Retinal pigment epithelial cell (primary cell): ENCODE measurements around the gene CD81.

Experiments
- DNase-seq: peaks from one replicate; pipeline ENCODE4 v3.0.0-alpha.2; 2010; ENCODE audit warnings: low read depth
- H3K4me3 ChIP-seq: 2 replicates; pipeline ENCODE4 v1.5.1; 2011; ENCODE audit warnings: mild to moderate bottlenecking, low read length, control low read depth, moderate library complexity
- TF ChIP-seq, protein P1 (sequence below): conservative IDR thresholded peaks from 2 replicates; pipeline ENCODE4 v1.5.1; 2011; ENCODE audit warnings: low read depth, low read length, control low read depth, inconsistent platforms

CD81 gene

GRCh38 chr11:2365571-2366210 is 11.4 kb upstream of the CD81 start:
- DNase-seq, result no peak
- H3K4me3 ChIP-seq, result no peak overlapping the region
- TF ChIP-seq, protein P1, sequence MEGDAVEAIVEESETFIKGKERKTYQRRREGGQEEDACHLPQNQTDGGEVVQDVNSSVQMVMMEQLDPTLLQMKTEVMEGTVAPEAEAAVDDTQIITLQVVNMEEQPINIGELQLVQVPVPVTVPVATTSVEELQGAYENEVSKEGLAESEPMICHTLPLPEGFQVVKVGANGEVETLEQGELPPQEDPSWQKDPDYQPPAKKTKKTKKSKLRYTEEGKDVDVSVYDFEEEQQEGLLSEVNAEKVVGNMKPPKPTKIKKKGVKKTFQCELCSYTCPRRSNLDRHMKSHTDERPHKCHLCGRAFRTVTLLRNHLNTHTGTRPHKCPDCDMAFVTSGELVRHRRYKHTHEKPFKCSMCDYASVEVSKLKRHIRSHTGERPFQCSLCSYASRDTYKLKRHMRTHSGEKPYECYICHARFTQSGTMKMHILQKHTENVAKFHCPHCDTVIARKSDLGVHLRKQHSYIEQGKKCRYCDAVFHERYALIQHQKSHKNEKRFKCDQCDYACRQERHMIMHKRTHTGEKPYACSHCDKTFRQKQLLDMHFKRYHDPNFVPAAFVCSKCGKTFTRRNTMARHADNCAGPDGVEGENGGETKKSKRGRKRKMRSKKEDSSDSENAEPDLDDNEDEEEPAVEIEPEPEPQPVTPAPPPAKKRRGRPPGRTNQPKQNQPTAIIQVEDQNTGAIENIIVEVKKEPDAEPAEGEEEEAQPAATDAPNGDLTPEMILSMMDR, result no peak

GRCh38 chr11:2366276-2366675 is 10.8 kb upstream of the CD81 start:
- no peak for DNase-seq
- TF ChIP-seq, protein P1, result no peak
- H3K4me3 ChIP-seq, result no peak overlapping the region

DNA sequence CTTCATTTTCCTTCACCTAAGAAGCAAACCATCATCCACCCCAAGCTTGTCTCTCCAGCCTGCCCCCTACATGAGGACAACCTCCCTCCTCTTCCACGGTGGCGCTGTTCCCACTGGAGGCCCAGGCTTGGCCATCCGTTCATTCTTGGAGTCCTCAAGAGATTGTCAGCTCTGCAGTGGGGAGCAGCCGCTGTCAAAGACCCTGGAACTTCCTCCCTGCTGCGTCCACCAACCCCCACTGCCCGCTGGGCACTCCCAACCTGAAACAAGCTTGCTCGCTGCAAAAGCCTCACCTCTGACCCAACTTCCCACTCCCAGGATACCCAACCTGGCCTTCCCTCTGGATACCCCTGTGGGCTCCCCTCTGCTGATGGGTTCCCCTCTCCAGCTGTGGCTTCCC is 10.4 kb upstream of the CD81 start:
- no peak for DNase-seq
- TF ChIP-seq, protein P1, result no peak

DNA sequence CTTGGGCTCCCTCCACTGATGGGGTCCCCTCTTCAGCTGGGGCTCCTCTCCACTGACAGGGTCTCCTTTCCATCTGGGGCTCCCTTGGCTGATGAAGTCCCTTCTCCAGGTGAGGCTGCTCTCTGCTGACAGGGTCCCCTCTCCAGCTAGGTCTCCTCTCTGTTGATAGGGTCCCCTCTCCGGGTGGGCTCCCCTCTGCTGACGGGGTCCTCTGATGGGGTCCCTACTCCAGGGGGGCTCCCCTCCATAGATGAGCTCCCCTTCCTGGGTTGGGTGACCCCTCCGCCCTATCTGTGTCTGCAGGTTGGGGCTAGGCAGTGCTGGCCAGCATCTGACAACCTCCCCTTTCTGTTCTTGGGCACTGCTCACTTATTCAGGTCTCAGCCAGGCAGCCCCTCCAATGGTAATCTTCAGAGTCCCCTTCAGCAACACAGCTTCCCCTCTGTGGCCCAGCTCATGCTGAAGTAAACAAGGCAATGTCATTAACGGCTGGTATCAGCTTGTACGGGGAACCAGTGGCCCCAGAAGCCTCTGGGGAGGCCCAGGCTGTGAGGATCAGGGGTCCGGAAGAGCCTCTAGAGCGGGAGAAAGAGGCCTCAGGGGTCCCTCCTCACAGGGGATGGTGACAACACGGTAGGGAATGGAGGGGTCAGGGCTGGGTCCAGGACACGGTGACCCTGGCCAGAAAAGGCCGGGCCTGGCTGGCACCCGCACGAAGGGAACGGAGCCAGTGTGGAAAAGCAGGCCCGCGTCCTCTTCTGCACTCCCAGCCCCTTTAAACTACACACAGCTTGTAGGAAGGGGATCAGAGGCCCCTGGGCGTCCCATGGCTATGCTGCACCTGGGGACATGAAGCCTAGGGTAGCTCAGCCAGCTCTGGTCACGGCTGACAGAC is 9.6 kb upstream of the CD81 start:
- DNase-seq, result no peak
- TF ChIP-seq, protein P1, result no peak
- H3K4me3 ChIP-seq, result no peak overlapping the region

More for the DNA sequence above, 10.4 kb upstream of the CD81 start:
- H3K4me3 ChIP-seq, result no peak overlapping the region

DNA sequence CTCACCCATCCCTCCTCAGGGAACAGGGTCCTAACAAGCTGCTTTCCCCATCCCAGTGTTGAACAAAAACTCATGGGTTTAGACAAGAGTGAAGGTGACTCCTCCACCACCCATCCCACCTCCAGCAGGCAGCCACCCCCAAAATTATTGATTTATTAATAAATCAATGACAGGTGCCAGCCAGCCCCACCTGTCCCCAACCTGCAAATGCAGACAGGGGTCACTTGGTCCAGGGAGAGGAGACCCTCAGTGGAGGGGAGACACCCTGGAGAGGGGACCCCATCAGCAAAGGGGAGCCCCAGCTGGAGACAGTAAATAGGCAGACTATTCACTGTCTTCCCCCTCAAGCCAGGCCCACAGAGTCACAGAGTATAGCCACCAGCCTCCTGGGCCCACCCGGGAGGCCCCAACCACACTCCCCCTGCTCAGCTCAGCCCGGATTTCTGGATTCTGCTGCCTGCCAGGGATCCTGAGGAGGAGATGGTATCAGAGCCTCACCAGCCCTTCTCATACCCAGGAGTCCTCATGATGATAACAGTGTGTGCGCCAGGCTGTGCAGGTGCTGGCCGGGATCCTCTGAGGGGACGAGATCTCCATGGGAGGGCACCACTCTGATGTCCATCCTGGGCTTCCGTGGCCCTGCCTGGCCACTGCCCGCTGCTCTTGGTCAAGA is 8.8 kb upstream of the CD81 start:
- no peak overlapping the region for H3K4me3 ChIP-seq
- TF ChIP-seq, protein P1, result no peak
- no peak for DNase-seq

- H3K4me3 ChIP-seq, result no peak overlapping the region
- TF ChIP-seq, protein P1, result no peak
- DNase-seq, result no peak
These were observed 8.3 kb upstream of the CD81 start for GRCh38 chr11:2368851-2369180.
